H1 (cell line): ENCODE results near the gene BPIFB6. TPM values are rescaled to one million over a fixed set of nuclear protein-coding genes. Genes with fewer than 3 reads are reported as not detected.

Experiments used
- POU5F1 ChIP-seq: IDR thresholded peaks from 2 replicates; pipeline ENCODE4 v1.6.1; 2011; ENCODE audit warnings: low read depth, mild to moderate bottlenecking, low read length, moderate library complexity
- polyA plus RNA-seq, 7 experiments: library from polyadenylated mRNA; depleted of rRNA in 3 of 7; stranded (reverse) in 5 of 7; unstranded in 2 of 7; fragments of >200 nt in 5 of 7; fragments of 200-250 nt in 2 of 7; gene quantifications; 1 replicate in 5 of 7; 2 replicates in 1 of 7; 4 replicates in 1 of 7; pipeline versions ENCODE4 v1.2.1 to v1.2.3, GENCODE V29; 2011 to 2013; ENCODE audit warnings: missing spikeins in 2 of 7, mixed read lengths in 2 of 7
- total RNA-seq: library from RNA; stranded (reverse); fragmentation: NEBNext Ultra II Directional; extraction: Animal tissue kit (Norgen Biotek cat#: 25700); gene quantifications from 2 replicates; pipeline ENCODE4 v1.2.1, GENCODE V29; 2021

The BPIFB6 gene
- total and polyA plus RNA-seq, 2 of the 8 experiments (the other 6 are each of a cell fraction or from before 2014, with no cell fraction given): not detected

- TF ChIP-seq POU5F1: no peak
Measured at GRCh38 chr20:32990426-32990825, 41.0 kb upstream of the BPIFB6 start (continued).
